HepG2 (cell line): Measurements from ENCODE around the gene ZNF831. TPM values are rescaled to one million over a fixed set of nuclear protein-coding genes. Genes with fewer than 3 reads are reported as not detected.

Source experiments
- ATM ChIP-seq: fragments of 450-650 bp; IDR thresholded peaks from 2 replicates; pipeline ENCODE4 v1.7.1; 2017; ENCODE audit warnings: mild to moderate bottlenecking, borderline replicate concordance
- BORCS8-MEF2B ChIP-seq: sonication (generic); formaldehyde crosslinking; IDR thresholded peaks from 2 replicates; pipeline ENCODE4 v1.8.0; 2022; ENCODE audit warnings: mild to moderate bottlenecking, missing genetic modification reagents
- EZH2 ChIP-seq: conservative IDR thresholded peaks from 2 replicates; pipeline ENCODE4 v1.6.1; 2012; ENCODE audit warnings: mild to moderate bottlenecking, low read depth, low read length, moderate library complexity
- IKZF4 ChIP-seq: sonication (generic); formaldehyde crosslinking; IDR thresholded peaks from 2 replicates; pipeline ENCODE4 v1.5.1; 2020; ENCODE audit warnings: borderline replicate concordance, mild to moderate bottlenecking, low read depth, missing genetic modification reagents; ENCODE audit errors: not compliant biosample characterization
- KAT8 ChIP-seq: IDR thresholded peaks from 2 replicates; pipeline ENCODE4 v1.6.1; 2016; ENCODE audit warnings: missing genetic modification reagents, missing compliant biosample characterization
- KDM5A ChIP-seq: fragments of 200-600 bp; sonication (generic); IDR thresholded peaks from 2 replicates; pipeline ENCODE4 v1.7.0; 2018; ENCODE audit warnings: antibody characterized with exemption, mild to moderate bottlenecking, low read length, borderline replicate concordance
- KLF13 ChIP-seq: sonication (generic); formaldehyde crosslinking; IDR thresholded peaks from 2 replicates; pipeline ENCODE4 v1.4.0; 2020; ENCODE audit warnings: mild to moderate bottlenecking, missing genetic modification reagents
- NAIF1 ChIP-seq: sonication (generic); formaldehyde crosslinking; IDR thresholded peaks from 2 replicates; pipeline ENCODE4 v1.5.0; 2020; ENCODE audit warnings: mild to moderate bottlenecking, missing genetic modification reagents, borderline replicate concordance
- NFIC ChIP-seq: IDR thresholded peaks from 2 replicates; pipeline ENCODE4 v1.6.1; 2012; ENCODE audit warnings: mild to moderate bottlenecking, low read length, inconsistent platforms
- PBX2 ChIP-seq: IDR thresholded peaks from 2 replicates; pipeline ENCODE4 v1.6.1; 2016; ENCODE audit warnings: control low read depth
- RARA ChIP-seq: IDR thresholded peaks from 2 replicates; pipeline ENCODE4 v1.6.1; 2016; ENCODE audit warnings: missing genetic modification reagents, missing compliant biosample characterization
- RARG ChIP-seq: sonication (generic); formaldehyde crosslinking; IDR thresholded peaks from 2 replicates; pipeline ENCODE4 v1.4.0; 2020; ENCODE audit warnings: low read depth, mild to moderate bottlenecking, missing genetic modification reagents
- REXO4 ChIP-seq: sonication (generic); formaldehyde crosslinking; IDR thresholded peaks from 2 replicates; pipeline ENCODE4 v1.8.0; 2022; ENCODE audit warnings: missing genetic modification reagents, mild to moderate bottlenecking, borderline replicate concordance
- RXRA ChIP-seq: sonication (generic); formaldehyde crosslinking; IDR thresholded peaks from 2 replicates; pipeline ENCODE4 v1.5.1; 2020; ENCODE audit warnings: missing genetic modification reagents
- SOX5 ChIP-seq: IDR thresholded peaks from 2 replicates; pipeline ENCODE4 v1.6.1; 2016; ENCODE audit warnings: borderline replicate concordance
- TIGD3 ChIP-seq: sonication (generic); formaldehyde crosslinking; IDR thresholded peaks from 2 replicates; pipeline ENCODE4 v1.5.1; 2020; ENCODE audit warnings: mild to moderate bottlenecking, missing genetic modification reagents, borderline replicate concordance
- XBP1 ChIP-seq: sonication (generic); formaldehyde crosslinking; IDR thresholded peaks from 2 replicates; pipeline ENCODE4 v1.5.0; 2020; ENCODE audit warnings: missing genetic modification reagents
- ZNF121 ChIP-seq: sonication (generic); formaldehyde crosslinking; IDR thresholded peaks from 2 replicates; pipeline ENCODE4 v1.5.0; 2020; ENCODE audit warnings: mild to moderate bottlenecking, missing genetic modification reagents
- ZNF224 ChIP-seq: sonication (generic); formaldehyde crosslinking; IDR thresholded peaks from 2 replicates; pipeline ENCODE4 v1.5.0; 2020; ENCODE audit warnings: mild to moderate bottlenecking, missing genetic modification reagents
- ZNF335 ChIP-seq: sonication (generic); formaldehyde crosslinking; IDR thresholded peaks from 2 replicates; pipeline ENCODE4 v1.4.0; 2020; ENCODE audit warnings: missing genetic modification reagents
- ZNF446 ChIP-seq: sonication (generic); formaldehyde crosslinking; IDR thresholded peaks from 2 replicates; pipeline ENCODE4 v1.5.0; 2020; ENCODE audit warnings: mild to moderate bottlenecking, missing genetic modification reagents
- polyA plus RNA-seq, 8 experiments: library from polyadenylated mRNA; depleted of rRNA in 3 of 8; stranded (reverse) in 7 of 8; unstranded in 1 of 8; fragments of >200 nt; fragmentation: Illumina TruSeq in 4 of 8; extraction: Trizol in 4 of 8; gene quantifications; 2 replicates each; pipeline versions ENCODE4 v1.2.1 to v1.2.3, GENCODE V29; 2011 to 2016; ENCODE audit warnings: low read depth in 4 of 8, missing spikeins in 1 of 8, mixed read lengths in 1 of 8; ENCODE audit not compliant: insufficient read depth in 1 of 8
- total RNA-seq, 5 experiments: library from RNA; depleted of rRNA; stranded (reverse); fragments of >200 nt; fragmentation: Illumina TruSeq; extraction: Trizol; gene quantifications; 2 replicates each; pipeline ENCODE4 v1.2.3, GENCODE V29; 2016; ENCODE audit warnings: low read depth in 1 of 5
- TF ChIP-seq, protein P1 (sequence below): sonication (generic); formaldehyde crosslinking; IDR thresholded peaks from 2 replicates; pipeline ENCODE4 v1.4.0; 2020; ENCODE audit warnings: missing genetic modification reagents
- TF ChIP-seq, protein P2 (sequence below): sonication (generic); formaldehyde crosslinking; IDR thresholded peaks from 2 replicates; pipeline ENCODE4 v1.8.0; 2022; ENCODE audit warnings: missing genetic modification reagents, low read depth, mild to moderate bottlenecking, borderline replicate concordance
- TF ChIP-seq, protein P3 (sequence below): sonication (generic); formaldehyde crosslinking; IDR thresholded peaks from 2 replicates; pipeline ENCODE4 v1.9.0; 2021; ENCODE audit warnings: missing genetic modification reagents, mild to moderate bottlenecking, borderline replicate concordance

ZNF831 gene
- total and polyA plus RNA-seq, 2 of the 13 experiments (the other 11 are each of a cell fraction or from before 2014, with no cell fraction given): not detected

- TF ChIP-seq, protein P1, sequence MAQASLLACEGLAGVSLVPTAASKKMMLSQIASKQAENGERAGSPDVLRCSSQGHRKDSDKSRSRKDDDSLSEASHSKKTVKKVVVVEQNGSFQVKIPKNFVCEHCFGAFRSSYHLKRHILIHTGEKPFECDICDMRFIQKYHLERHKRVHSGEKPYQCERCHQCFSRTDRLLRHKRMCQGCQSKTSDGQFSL (CRISPR knock-in tag): no peak
- TF ChIP-seq KAT8 (CRISPR knock-in tag) (peak; percentile 40; the same call in 1 of the 2 replicates), RARA (CRISPR knock-in tag) (no peak), NFIC (no peak), KLF13 (CRISPR knock-in tag) (no peak), IKZF4 (CRISPR knock-in tag) (no peak), ZNF335 (no peak), EZH2 (peak; percentile 96), XBP1 (no peak), KDM5A (no peak), TIGD3 (CRISPR knock-in tag) (no peak), ZNF121 (CRISPR knock-in tag) (no peak), SOX5 (no peak), BORCS8-MEF2B (CRISPR knock-in tag) (no peak), ZNF224 (CRISPR knock-in tag) (peak; percentile 67; the same call in 1 of the 2 replicates), ZNF446 (no peak), PBX2 (no peak), ATM (no peak), RARG (no peak), NAIF1 (CRISPR knock-in tag) (no peak), REXO4 (CRISPR knock-in tag) (no peak), RXRA (CRISPR knock-in tag) (no peak)
- TF ChIP-seq, protein P2, sequence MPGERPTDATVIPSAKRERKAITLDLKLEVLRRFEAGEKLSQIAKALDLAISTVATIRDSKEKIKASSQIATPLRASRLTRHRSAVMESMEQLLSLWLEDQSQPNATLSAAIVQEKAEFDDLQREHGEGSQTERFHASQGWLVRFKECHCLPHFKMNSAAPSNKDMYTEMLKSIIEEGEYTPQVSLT: no peak
- TF ChIP-seq, protein P3, sequence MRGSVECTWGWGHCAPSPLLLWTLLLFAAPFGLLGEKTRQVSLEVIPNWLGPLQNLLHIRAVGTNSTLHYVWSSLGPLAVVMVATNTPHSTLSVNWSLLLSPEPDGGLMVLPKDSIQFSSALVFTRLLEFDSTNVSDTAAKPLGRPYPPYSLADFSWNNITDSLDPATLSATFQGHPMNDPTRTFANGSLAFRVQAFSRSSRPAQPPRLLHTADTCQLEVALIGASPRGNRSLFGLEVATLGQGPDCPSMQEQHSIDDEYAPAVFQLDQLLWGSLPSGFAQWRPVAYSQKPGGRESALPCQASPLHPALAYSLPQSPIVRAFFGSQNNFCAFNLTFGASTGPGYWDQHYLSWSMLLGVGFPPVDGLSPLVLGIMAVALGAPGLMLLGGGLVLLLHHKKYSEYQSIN (CRISPR knock-in tag): no peak
These were observed 58.9 kb downstream of the ZNF831 start (continued) for GRCh38 chr20:59222253-59223181.
